NB4 (cell line): ENCODE measurements around the gene GFER.

ENCODE experiments used
- DNase-seq: peaks from one replicate; pipeline ENCODE4 v3.0.0; 2010; ENCODE audit warnings: low read depth
- H3K4me3 ChIP-seq: one replicate; pipeline ENCODE4 v1.5.1; 2011; ENCODE audit warnings: mild to moderate bottlenecking, low read depth, low read length, moderate library complexity
- CTCF ChIP-seq: IDR thresholded peaks from one replicate; pipeline ENCODE4 v1.5.1; 2012; ENCODE audit warnings: low read depth, low read length
- MYC ChIP-seq: IDR thresholded peaks from 2 replicates; pipeline ENCODE4 v1.6.1; 2011; ENCODE audit warnings: low read depth, low read length
- POLR2A ChIP-seq: IDR thresholded peaks from 2 replicates; pipeline ENCODE4 v1.6.1; 2011; ENCODE audit warnings: mild to moderate bottlenecking; ENCODE audit not compliant: insufficient read length; ENCODE audit errors: extremely low read depth
- TF ChIP-seq, protein P1 (sequence below): IDR thresholded peaks from 2 replicates; pipeline ENCODE4 v1.6.1; 2011; ENCODE audit warnings: low read depth, low read length

Gene GFER

DNA sequence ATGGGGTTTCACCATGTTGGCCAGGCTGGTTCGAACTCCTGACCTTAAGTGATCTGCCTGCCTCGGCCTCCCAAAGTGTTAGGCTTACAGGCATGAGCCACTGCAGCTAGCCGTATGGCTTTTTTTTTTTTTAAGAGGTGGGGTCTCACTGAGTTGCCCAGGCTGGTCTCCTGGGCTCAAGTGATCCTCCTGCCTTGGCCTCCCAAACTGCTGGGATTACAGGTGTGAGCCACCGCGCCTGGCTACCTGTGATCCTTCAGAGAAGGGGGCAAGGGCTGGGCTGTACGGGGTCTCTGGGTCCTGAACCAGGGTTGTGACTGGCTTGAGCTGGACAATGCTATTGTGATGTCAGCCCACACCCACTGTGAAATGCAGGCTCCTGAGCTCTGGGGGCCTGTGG, 17.5 kb upstream of the GFER start, which contains the start of gene RNF151:
RNF151 (plus strand) TSS at position 397 of the 400 bp plus-strand sequence. CDS start 26 bp downstream, outside the sequence.
- H3K4me3 ChIP-seq, result peak within 1 kb of the TSS; percentile 97
- TF ChIP-seq MYC, result no peak
- TF ChIP-seq CTCF, result no peak
- TF ChIP-seq, protein P1, sequence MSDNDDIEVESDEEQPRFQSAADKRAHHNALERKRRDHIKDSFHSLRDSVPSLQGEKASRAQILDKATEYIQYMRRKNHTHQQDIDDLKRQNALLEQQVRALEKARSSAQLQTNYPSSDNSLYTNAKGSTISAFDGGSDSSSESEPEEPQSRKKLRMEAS, result no peak
- TF ChIP-seq POLR2A, result no peak
- DNase-seq, result no peak

GRCh38 chr16:1968146-1968953, 15.6 kb upstream of the GFER start:
- no peak overlapping the region for H3K4me3 ChIP-seq
- no peak for DNase-seq
- TF ChIP-seq POLR2A (no peak), CTCF (no peak), MYC (no peak)
- TF ChIP-seq, protein P1, result no peak

GRCh38 chr16:1971796-1972489, 12.1 kb upstream of the GFER start, which contains the start of gene TBL3:
Gene TBL3, plus strand, starts transcription at chr16:1972053. Its CDS starts 112 bp downstream, at chr16:1972165.
- TF ChIP-seq CTCF (no peak), POLR2A (peak; percentile 94), MYC (peak; percentile 84)
- TF ChIP-seq, protein P1, result peak; percentile 67
- peak; percentile 97 for DNase-seq
- H3K4me3 ChIP-seq, result peak within 1 kb of the TSS; percentile 79

- DNase-seq, result peak; percentile 45
- TF ChIP-seq, protein P1, result no peak
- TF ChIP-seq POLR2A (no peak), CTCF (no peak), MYC (no peak)
- peak overlapping the region; percentile 79 for H3K4me3 ChIP-seq
Observed at GRCh38 chr16:1972490-1972877, 11.5 kb upstream of the GFER start.

DNA sequence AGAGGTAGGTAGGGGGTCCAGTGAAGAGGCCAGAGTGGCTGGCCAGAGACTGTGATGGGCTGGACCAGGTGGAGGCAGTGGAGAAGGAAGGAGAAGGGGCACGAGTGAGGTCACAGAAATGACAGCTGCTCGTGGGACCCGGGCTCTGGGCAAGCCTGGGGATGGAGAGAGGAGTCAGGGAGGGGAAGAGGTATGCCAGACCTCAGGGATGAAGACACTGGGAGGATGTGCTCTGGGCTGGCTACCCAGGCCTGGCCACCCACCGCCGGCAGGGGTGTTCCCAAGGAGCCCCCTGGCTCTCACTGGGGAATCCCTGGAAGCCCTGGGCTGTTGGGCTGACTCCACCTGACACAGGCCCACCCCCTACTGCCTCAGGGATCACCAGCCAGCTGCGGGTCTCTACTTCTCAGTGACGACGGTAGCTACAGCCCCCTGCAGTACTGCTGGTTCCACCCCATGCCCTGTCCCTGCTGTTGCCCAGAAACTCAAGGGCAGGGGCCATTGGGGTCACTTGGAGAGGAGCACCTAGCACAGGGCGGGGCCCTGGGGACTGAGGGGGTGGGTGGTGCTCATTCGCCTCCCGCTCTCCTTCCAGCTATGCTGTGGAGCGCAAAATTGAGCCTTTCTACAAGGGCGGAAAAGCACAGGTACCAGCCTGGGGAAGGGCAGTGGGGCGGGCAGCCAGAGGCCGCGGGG, 10.4 kb upstream of the GFER start:
- DNase-seq, result no peak
- TF ChIP-seq MYC, result no peak
- no peak overlapping the region for H3K4me3 ChIP-seq
